ENCODE results near the gene PRUNE2.
"Not testable (repeated sequence)": the region's sequence is repeated elsewhere in the genome, so short reads cannot be mapped to it uniquely, and the experiment has no call there.

The PRUNE2 gene

GRCh38 chr9:76866689-76867088 lies 39.2 kb downstream of the PRUNE2 start:
- Mint-ChIP-seq H3K27ac (no peak overlapping the region), H3K9me3 (no peaks in the 10 kb centered on the region), H3K4me1 (no peaks in the 10 kb centered on the region), H3K4me3 (no peak overlapping the region), H3K27me3 (peaks cover 3% of the 10 kb centered on the region), H3K36me3 (no peaks in the 10 kb centered on the region)
- DNase-seq = no peak
- CTCF ChIA-PET = no interaction called here

- H3K4me3 Mint-ChIP-seq = no peak overlapping the region
- peaks cover 3% of the 10 kb centered on the region for H3K27me3 Mint-ChIP-seq
- no peak for DNase-seq
- no peaks in the 10 kb centered on the region for H3K4me1 Mint-ChIP-seq
- no peak overlapping the region for H3K27ac Mint-ChIP-seq
- H3K36me3 Mint-ChIP-seq = no peaks in the 10 kb centered on the region
- H3K9me3 Mint-ChIP-seq = no peaks in the 10 kb centered on the region
- CTCF ChIA-PET = no interaction called here
Observed at GRCh38 chr9:76863832-76864231, 42.1 kb downstream of the PRUNE2 start.

- CTCF ChIA-PET = no interaction called here
- Mint-ChIP-seq H3K9me3 (peaks cover 4% of the 10 kb centered on the region), H3K27me3 (no peaks in the 10 kb centered on the region), H3K36me3 (no peaks in the 10 kb centered on the region), H3K4me3 (no peak overlapping the region), H3K4me1 (no peaks in the 10 kb centered on the region), H3K27ac (no peak overlapping the region)
- no peak for DNase-seq
Observed at GRCh38 chr9:76859860-76860259, 46.1 kb downstream of the PRUNE2 start.

GRCh38 chr9:76858248-76858647 lies 47.7 kb downstream of the PRUNE2 start:
- H3K36me3 Mint-ChIP-seq, DNase-seq, H3K9me3 Mint-ChIP-seq, H3K27ac Mint-ChIP-seq, CTCF ChIA-PET, H3K4me1 Mint-ChIP-seq, H3K27me3 Mint-ChIP-seq, H3K4me3 Mint-ChIP-seq: not testable (repeated sequence)

- no peak overlapping the region for H3K4me3 Mint-ChIP-seq
- CTCF ChIA-PET = no interaction called here
- H3K36me3 Mint-ChIP-seq = no peaks in the 10 kb centered on the region
- no peaks in the 10 kb centered on the region for H3K27me3 Mint-ChIP-seq
- no peak for DNase-seq
- no peaks in the 10 kb centered on the region for H3K4me1 Mint-ChIP-seq
- H3K27ac Mint-ChIP-seq = no peak overlapping the region
- H3K9me3 Mint-ChIP-seq = peaks cover 4% of the 10 kb centered on the region
Observed at GRCh38 chr9:76856016-76856415, 49.9 kb downstream of the PRUNE2 start.

GRCh38 chr9:76855015-76855414 lies 50.9 kb downstream of the PRUNE2 start:
- no peak for DNase-seq
- H3K27me3 Mint-ChIP-seq = no peaks in the 10 kb centered on the region
- H3K36me3 Mint-ChIP-seq = no peaks in the 10 kb centered on the region
- CTCF ChIA-PET = no interaction called here
- H3K4me3 Mint-ChIP-seq = no peak overlapping the region
- peaks cover 4% of the 10 kb centered on the region for H3K9me3 Mint-ChIP-seq
- no peak overlapping the region for H3K27ac Mint-ChIP-seq
- no peaks in the 10 kb centered on the region for H3K4me1 Mint-ChIP-seq

- CTCF ChIA-PET = no interaction called here
- Mint-ChIP-seq H3K4me3 (no peak overlapping the region), H3K36me3 (no peaks in the 10 kb centered on the region), H3K4me1 (no peaks in the 10 kb centered on the region), H3K27me3 (no peaks in the 10 kb centered on the region), H3K27ac (no peak overlapping the region), H3K9me3 (no peaks in the 10 kb centered on the region)
- DNase-seq = no peak
Observed at GRCh38 chr9:76852026-76852425, 53.9 kb downstream of the PRUNE2 start.

GRCh38 chr9:76846297-76846696 lies 59.6 kb downstream of the PRUNE2 start:
- no peaks in the 10 kb centered on the region for H3K27me3 Mint-ChIP-seq
- DNase-seq = no peak
- H3K36me3 Mint-ChIP-seq = no peaks in the 10 kb centered on the region
- no peaks in the 10 kb centered on the region for H3K9me3 Mint-ChIP-seq
- no peak overlapping the region for H3K27ac Mint-ChIP-seq
- H3K4me1 Mint-ChIP-seq = no peaks in the 10 kb centered on the region
- CTCF ChIA-PET = no interaction called here
- H3K4me3 Mint-ChIP-seq = no peak overlapping the region

- Mint-ChIP-seq H3K4me3 (no peak overlapping the region), H3K27me3 (no peaks in the 10 kb centered on the region)
- CTCF ChIA-PET = no interaction called here
Observed at GRCh38 chr9:76845254-76845653, 60.7 kb downstream of the PRUNE2 start.

GRCh38 chr9:76835571-76836283 lies 70.2 kb downstream of the PRUNE2 start:
- Mint-ChIP-seq H3K4me3 (no peak overlapping the region), H3K9me3 (no peaks in the 10 kb centered on the region), H3K27ac (no peak overlapping the region), H3K27me3 (no peaks in the 10 kb centered on the region), H3K4me1 (no peaks in the 10 kb centered on the region), H3K36me3 (no peaks in the 10 kb centered on the region)
- CTCF ChIA-PET = no interaction called here
- no peak for DNase-seq

More at GRCh38 chr9:76845254-76845653, 60.7 kb downstream of the PRUNE2 start:
- Mint-ChIP-seq H3K9me3 (no peaks in the 10 kb centered on the region), H3K27ac (no peak overlapping the region), H3K36me3 (no peaks in the 10 kb centered on the region), H3K4me1 (no peaks in the 10 kb centered on the region)
- no peak for DNase-seq

- no peak for DNase-seq
- Mint-ChIP-seq H3K9me3 (no peaks in the 10 kb centered on the region), H3K27me3 (peaks cover 3% of the 10 kb centered on the region), H3K27ac (no peak overlapping the region), H3K36me3 (no peaks in the 10 kb centered on the region), H3K4me1 (no peaks in the 10 kb centered on the region), H3K4me3 (no peak overlapping the region)
- CTCF ChIA-PET = no interaction called here
Observed at GRCh38 chr9:76828447-76828846, 77.5 kb downstream of the PRUNE2 start.

GRCh38 chr9:76827296-76828080 lies 78.4 kb downstream of the PRUNE2 start:
- CTCF ChIA-PET = no interaction called here
- DNase-seq = no peak
- peaks cover 3% of the 10 kb centered on the region for H3K27me3 Mint-ChIP-seq
- no peak overlapping the region for H3K27ac Mint-ChIP-seq
- H3K4me3 Mint-ChIP-seq = no peak overlapping the region
- H3K36me3 Mint-ChIP-seq = no peaks in the 10 kb centered on the region
- no peaks in the 10 kb centered on the region for H3K9me3 Mint-ChIP-seq
- H3K4me1 Mint-ChIP-seq = no peaks in the 10 kb centered on the region

- Mint-ChIP-seq H3K4me3 (no peak overlapping the region), H3K27me3 (no peaks in the 10 kb centered on the region), H3K9me3 (no peaks in the 10 kb centered on the region), H3K4me1 (no peaks in the 10 kb centered on the region), H3K27ac (no peak overlapping the region), H3K36me3 (no peaks in the 10 kb centered on the region)
- DNase-seq = no peak
- CTCF ChIA-PET = no interaction called here
Observed at GRCh38 chr9:76820431-76820830, 85.5 kb downstream of the PRUNE2 start.

GRCh38 chr9:76818271-76818670 lies 87.6 kb downstream of the PRUNE2 start:
- Mint-ChIP-seq H3K27ac (no peak overlapping the region), H3K27me3 (no peaks in the 10 kb centered on the region), H3K4me1 (no peaks in the 10 kb centered on the region), H3K4me3 (no peak overlapping the region), H3K36me3 (no peaks in the 10 kb centered on the region), H3K9me3 (no peaks in the 10 kb centered on the region)
- CTCF ChIA-PET = no interaction called here
- no peak for DNase-seq

- no peak for DNase-seq
- Mint-ChIP-seq H3K27ac (no peak overlapping the region), H3K36me3 (no peaks in the 10 kb centered on the region), H3K9me3 (no peaks in the 10 kb centered on the region), H3K27me3 (no peaks in the 10 kb centered on the region), H3K4me3 (no peak overlapping the region), H3K4me1 (no peaks in the 10 kb centered on the region)
- CTCF ChIA-PET = no interaction called here
Observed at GRCh38 chr9:76817489-76817888, 88.4 kb downstream of the PRUNE2 start.

All from activated naive CD4-positive, alpha-beta T cell treated with anti-CD3 and anti-CD28 coated beads, Interleukin-2, amount 10 ng/mL, durations not matched to agents 7 days and 5 days (primary cell).